Ishikawa (cell line): Measurements from ENCODE around the gene ARFGEF3.

Source experiments
- CEBPB ChIP-seq: IDR thresholded peaks from 2 replicates; pipeline ENCODE4 v1.6.1; 2012
- CREB1 ChIP-seq: IDR thresholded peaks from 2 replicates; pipeline ENCODE4 v1.6.1; 2012; ENCODE audit warnings: low read depth
- EGR1 ChIP-seq: IDR thresholded peaks from 2 replicates; pipeline ENCODE4 v1.6.1; 2012
- EP300 ChIP-seq: IDR thresholded peaks from 2 replicates; pipeline ENCODE4 v1.6.1; 2012; ENCODE audit warnings: borderline replicate concordance
- FOXM1 ChIP-seq: IDR thresholded peaks from 2 replicates; pipeline ENCODE4 v1.6.1; 2012; ENCODE audit warnings: low read depth, borderline replicate concordance
- MAX ChIP-seq: IDR thresholded peaks from 2 replicates; pipeline ENCODE4 v1.6.1; 2012
- NFIC ChIP-seq: IDR thresholded peaks from 2 replicates; pipeline ENCODE4 v1.6.1; 2012
- RAD21 ChIP-seq: IDR thresholded peaks from 2 replicates; pipeline ENCODE4 v1.6.1; 2012; ENCODE audit warnings: low read depth
- TAF1 ChIP-seq: IDR thresholded peaks from 2 replicates; pipeline ENCODE4 v1.6.1; 2012; ENCODE audit warnings: low read depth, mild to moderate bottlenecking
- TCF12 ChIP-seq: IDR thresholded peaks from 2 replicates; pipeline ENCODE4 v1.6.1; 2012; ENCODE audit warnings: low read depth
- TEAD4 ChIP-seq: IDR thresholded peaks from 2 replicates; pipeline ENCODE4 v1.6.1; 2012
- YY1 ChIP-seq: IDR thresholded peaks from 2 replicates; pipeline ENCODE4 v1.6.1; 2012; ENCODE audit warnings: low read depth
- ZBTB7A ChIP-seq: IDR thresholded peaks from 2 replicates; pipeline ENCODE4 v1.6.1; 2012; ENCODE audit warnings: low read depth
- TF ChIP-seq, protein P1 (sequence below): IDR thresholded peaks from 2 replicates; pipeline ENCODE4 v1.6.1; 2012; ENCODE audit warnings: low read depth, mild to moderate bottlenecking
- TF ChIP-seq, protein P2 (sequence below): IDR thresholded peaks from 2 replicates; pipeline ENCODE4 v1.6.1; 2012

The ARFGEF3 gene

GRCh38 chr6:138371720-138372119 lies 210.0 kb downstream of the ARFGEF3 start:
- TF ChIP-seq YY1 (no peak), TAF1 (no peak), EGR1 (no peak), FOXM1 (no peak), EP300 (no peak), NFIC (no peak), TEAD4 (no peak), TCF12 (no peak), ZBTB7A (no peak), MAX (no peak), RAD21 (no peak), CREB1 (no peak), CEBPB (no peak)
- TF ChIP-seq, protein P1, sequence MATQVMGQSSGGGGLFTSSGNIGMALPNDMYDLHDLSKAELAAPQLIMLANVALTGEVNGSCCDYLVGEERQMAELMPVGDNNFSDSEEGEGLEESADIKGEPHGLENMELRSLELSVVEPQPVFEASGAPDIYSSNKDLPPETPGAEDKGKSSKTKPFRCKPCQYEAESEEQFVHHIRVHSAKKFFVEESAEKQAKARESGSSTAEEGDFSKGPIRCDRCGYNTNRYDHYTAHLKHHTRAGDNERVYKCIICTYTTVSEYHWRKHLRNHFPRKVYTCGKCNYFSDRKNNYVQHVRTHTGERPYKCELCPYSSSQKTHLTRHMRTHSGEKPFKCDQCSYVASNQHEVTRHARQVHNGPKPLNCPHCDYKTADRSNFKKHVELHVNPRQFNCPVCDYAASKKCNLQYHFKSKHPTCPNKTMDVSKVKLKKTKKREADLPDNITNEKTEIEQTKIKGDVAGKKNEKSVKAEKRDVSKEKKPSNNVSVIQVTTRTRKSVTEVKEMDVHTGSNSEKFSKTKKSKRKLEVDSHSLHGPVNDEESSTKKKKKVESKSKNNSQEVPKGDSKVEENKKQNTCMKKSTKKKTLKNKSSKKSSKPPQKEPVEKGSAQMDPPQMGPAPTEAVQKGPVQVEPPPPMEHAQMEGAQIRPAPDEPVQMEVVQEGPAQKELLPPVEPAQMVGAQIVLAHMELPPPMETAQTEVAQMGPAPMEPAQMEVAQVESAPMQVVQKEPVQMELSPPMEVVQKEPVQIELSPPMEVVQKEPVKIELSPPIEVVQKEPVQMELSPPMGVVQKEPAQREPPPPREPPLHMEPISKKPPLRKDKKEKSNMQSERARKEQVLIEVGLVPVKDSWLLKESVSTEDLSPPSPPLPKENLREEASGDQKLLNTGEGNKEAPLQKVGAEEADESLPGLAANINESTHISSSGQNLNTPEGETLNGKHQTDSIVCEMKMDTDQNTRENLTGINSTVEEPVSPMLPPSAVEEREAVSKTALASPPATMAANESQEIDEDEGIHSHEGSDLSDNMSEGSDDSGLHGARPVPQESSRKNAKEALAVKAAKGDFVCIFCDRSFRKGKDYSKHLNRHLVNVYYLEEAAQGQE, result no peak
- TF ChIP-seq, protein P2, sequence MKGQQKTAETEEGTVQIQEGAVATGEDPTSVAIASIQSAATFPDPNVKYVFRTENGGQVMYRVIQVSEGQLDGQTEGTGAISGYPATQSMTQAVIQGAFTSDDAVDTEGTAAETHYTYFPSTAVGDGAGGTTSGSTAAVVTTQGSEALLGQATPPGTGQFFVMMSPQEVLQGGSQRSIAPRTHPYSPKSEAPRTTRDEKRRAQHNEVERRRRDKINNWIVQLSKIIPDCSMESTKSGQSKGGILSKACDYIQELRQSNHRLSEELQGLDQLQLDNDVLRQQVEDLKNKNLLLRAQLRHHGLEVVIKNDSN, result no peak

- TF ChIP-seq RAD21 (no peak), CREB1 (no peak), FOXM1 (no peak), EGR1 (no peak), YY1 (no peak), TCF12 (no peak)
- TF ChIP-seq, protein P2, result no peak
Measured at GRCh38 chr6:138372711-138373463, 211.1 kb downstream of the ARFGEF3 start.

DNA sequence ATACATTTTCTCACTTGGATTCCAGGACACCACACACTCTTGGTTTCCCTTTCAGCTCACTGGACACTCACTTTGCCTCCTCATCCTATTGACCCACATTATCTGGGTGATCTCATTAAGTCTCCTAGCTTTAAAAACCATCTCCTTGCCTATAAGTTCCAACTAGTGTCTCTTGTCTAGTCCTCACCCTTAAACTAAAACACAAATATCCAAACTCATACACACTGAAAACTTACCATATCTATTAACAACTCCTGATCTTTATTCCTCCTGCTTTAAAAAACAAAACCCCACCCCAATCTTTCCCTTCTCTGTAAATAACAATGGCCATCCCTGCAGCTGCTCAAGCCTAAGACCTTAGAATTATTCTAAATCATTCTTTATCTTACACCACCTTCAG lies 212.5 kb downstream of the ARFGEF3 start:
- TF ChIP-seq, protein P2, result no peak
- TF ChIP-seq CEBPB (no peak), MAX (no peak)

GRCh38 chr6:138374815-138375214 lies 213.1 kb downstream of the ARFGEF3 start:
- TF ChIP-seq MAX, result no peak
- TF ChIP-seq EGR1, result no peak
- no peak for TF ChIP-seq TEAD4
- TF ChIP-seq, protein P1, result no peak
- TF ChIP-seq RAD21, result no peak
- no peak for TF ChIP-seq EP300
- no peak for TF ChIP-seq ZBTB7A
- no peak for TF ChIP-seq CREB1
- no peak for TF ChIP-seq FOXM1
- no peak for TF ChIP-seq CEBPB
- TF ChIP-seq, protein P2, result no peak
- no peak for TF ChIP-seq TAF1
- TF ChIP-seq YY1, result no peak
- TF ChIP-seq NFIC, result no peak
- TF ChIP-seq TCF12, result no peak

DNA sequence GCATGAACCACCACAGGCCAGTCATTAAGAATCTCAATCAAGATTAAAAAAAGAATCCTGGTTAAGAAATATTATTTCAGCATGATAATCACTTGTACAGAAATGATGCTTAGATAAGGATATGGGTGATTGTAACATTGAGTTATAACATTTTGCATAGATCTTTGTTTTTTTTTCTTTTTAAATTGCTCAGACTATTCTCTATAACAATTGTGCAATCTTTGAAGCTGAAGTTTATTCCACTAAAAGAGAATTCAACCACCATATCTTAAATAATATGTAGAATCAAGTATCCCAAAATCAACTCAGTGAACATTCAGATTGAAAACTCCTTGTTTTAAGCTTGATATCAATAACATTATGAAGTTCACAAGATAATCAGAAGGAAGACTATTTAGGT lies 215.3 kb downstream of the ARFGEF3 start:
- TF ChIP-seq TCF12, result no peak
- TF ChIP-seq FOXM1, result no peak
- TF ChIP-seq, protein P1, result no peak
- no peak for TF ChIP-seq CEBPB
